Adipose tissue (tissue), 3 donors: ENCODE results near the gene GABBR2. TPM values are rescaled to one million over a fixed set of nuclear protein-coding genes. Genes with fewer than 3 reads are reported as not detected.

ENCODE experiments used
- H3K27ac ChIP-seq: one replicate; pipeline ENCODE4 v1.5.1; 2013; ENCODE audit warnings: low read depth, low read length
- WGBS, 3 donors: extraction: QIAGEN DNeasy Blood & Tissue Kit; methylation state at CpG; one replicate each; pipeline ENCODE4 v1.1.7; 2013; 5-methylcytosine and 5-hydroxymethylcytosine counted together
- polyA plus RNA-seq, 3 donors: library from polyadenylated mRNA; stranded (reverse); fragments of 200-250 nt; gene quantifications; one replicate each; pipeline ENCODE4 v1.2.3, GENCODE V29; 2013
- donor health status: healthy with polysubstance abuse.
- donor health status: Bipolar disorder and iron deficiency.
- donor health status: healthy.

Gene GABBR2
- polyA plus RNA-seq, 3 donors = 0.01 TPM; not detected in 2

- 62 to 66% (median 63%) methylated on average over 7 of the region's 7 CpGs for WGBS, 3 donors
- no peak overlapping the region for H3K27ac ChIP-seq
Measured at GRCh38 chr9:98727428-98727827, 18.7 kb upstream of the GABBR2 start.

- 41 to 52% (median 45%) methylated on average over 5 of the region's 5 CpGs for WGBS, 3 donors
Measured at GRCh38 chr9:98726735-98727134, 18.0 kb upstream of the GABBR2 start.

GRCh38 chr9:98724810-98725530 lies 16.2 kb upstream of the GABBR2 start:
- WGBS, 3 donors = 68 to 73% (median 71%) methylated on average over 5 of the region's 5 CpGs
- no peak overlapping the region for H3K27ac ChIP-seq

More at GRCh38 chr9:98726735-98727134, 18.0 kb upstream of the GABBR2 start:
- H3K27ac ChIP-seq = no peak overlapping the region

GRCh38 chr9:98721643-98722042 lies 12.9 kb upstream of the GABBR2 start:
- H3K27ac ChIP-seq = no peak overlapping the region
- 85 to 93% (median 87%) methylated on average over 2 of the region's 2 CpGs for WGBS, 3 donors

GRCh38 chr9:98720402-98720801 lies 11.7 kb upstream of the GABBR2 start:
- no peak overlapping the region for H3K27ac ChIP-seq
- WGBS, 3 donors = 79 to 83% (median 83%) methylated on average over 4 of the region's 4 CpGs

GRCh38 chr9:98719055-98719454 lies 10.3 kb upstream of the GABBR2 start:
- no peak overlapping the region for H3K27ac ChIP-seq
- WGBS, 3 donors = 53 to 66% (median 55%) methylated on average over 2 of the region's 2 CpGs

GRCh38 chr9:98714833-98715232 lies 6.1 kb upstream of the GABBR2 start:
- 20 to 90% (median 58%) methylated on average over 1 of the region's 1 CpG for WGBS, 3 donors
- H3K27ac ChIP-seq = no peak overlapping the region

- H3K27ac ChIP-seq = no peak overlapping the region
Measured at GRCh38 chr9:98712987-98713386, 4.3 kb upstream of the GABBR2 start.

- H3K27ac ChIP-seq = no peak overlapping the region
- 57 to 66% (median 59%) methylated on average over 14 of the region's 14 CpGs for WGBS, 3 donors
Measured at GRCh38 chr9:98709968-98710965, 1.5 kb upstream of the GABBR2 start.

- WGBS, 3 donors = 3 to 6% (median 4%) methylated on average over 33 to 88 of the region's 89 CpGs
- no peak overlapping the region for H3K27ac ChIP-seq
Measured at GRCh38 chr9:98708103-98708932, 417 bp downstream of the GABBR2 start.

- H3K27ac ChIP-seq = no peak overlapping the region
- 2 to 4% (median 3%) methylated on average over 79 of the region's 79 CpGs for WGBS, 3 donors
Measured at GRCh38 chr9:98707166-98708102, 1.3 kb downstream of the GABBR2 start.

- H3K27ac ChIP-seq = no peak overlapping the region
- 4 to 11% (median 8%) methylated on average over 15 of the region's 15 CpGs for WGBS, 3 donors
Measured at GRCh38 chr9:98706651-98707165, 2.0 kb downstream of the GABBR2 start.

- 71 to 79% (median 74%) methylated on average over 2 of the region's 2 CpGs for WGBS, 3 donors
Measured at GRCh38 chr9:98702835-98703380, 5.8 kb downstream of the GABBR2 start.

GRCh38 chr9:98702340-98702739 lies 6.4 kb downstream of the GABBR2 start:
- no peak overlapping the region for H3K27ac ChIP-seq
- WGBS, 3 donors = 76 to 88% (median 86%) methylated on average over 8 of the region's 8 CpGs

More at GRCh38 chr9:98702835-98703380, 5.8 kb downstream of the GABBR2 start:
- no peak overlapping the region for H3K27ac ChIP-seq

- no peak overlapping the region for H3K27ac ChIP-seq
- WGBS, 3 donors = 77 to 86% (median 79%) methylated on average over 7 of the region's 7 CpGs
Measured at GRCh38 chr9:98701576-98701975, 7.2 kb downstream of the GABBR2 start.

GRCh38 chr9:98700801-98701200 lies 7.9 kb downstream of the GABBR2 start:
- WGBS, 3 donors = 55 to 70% (median 58%) methylated on average over 4 of the region's 4 CpGs

GRCh38 chr9:98698856-98699255 lies 9.9 kb downstream of the GABBR2 start:
- no peak overlapping the region for H3K27ac ChIP-seq
- WGBS, 3 donors = 69 to 77% (median 73%) methylated on average over 6 of the region's 6 CpGs

More at GRCh38 chr9:98700801-98701200, 7.9 kb downstream of the GABBR2 start:
- no peak overlapping the region for H3K27ac ChIP-seq
